Mesothelial cell of epicardium (in vitro differentiated cells): Measurements from ENCODE around the gene PARD3B. TPM values are rescaled to one million over a fixed set of nuclear protein-coding genes. Genes with fewer than 3 reads are reported as not detected.

ENCODE experiments used
- DNase-seq, 2 experiments: peaks; one replicate each; pipeline ENCODE4 v3.0.0; 2021; ENCODE audit warnings: low spot score in 2 of 2; ENCODE audit not compliant: unreplicated experiment in 2 of 2
- H3K27ac Mint-ChIP-seq: 2 replicates; pipeline ENCODE4 v1.8.0; 2021; ENCODE audit warnings: mixed read lengths
- H3K27me3 Mint-ChIP-seq: 2 replicates; pipeline ENCODE4 v1.8.0; 2021; ENCODE audit warnings: low read depth, mixed read lengths
- H3K36me3 Mint-ChIP-seq: 2 replicates; pipeline ENCODE4 v1.8.0; 2021; ENCODE audit warnings: mixed read lengths
- H3K4me1 Mint-ChIP-seq: 2 replicates; pipeline ENCODE4 v1.8.0; 2021; ENCODE audit warnings: mixed read lengths
- H3K4me3 Mint-ChIP-seq: 2 replicates; pipeline ENCODE4 v1.8.0; 2021; ENCODE audit warnings: mild to moderate bottlenecking, moderate library complexity, mixed read lengths
- H3K9me3 Mint-ChIP-seq: 2 replicates; pipeline ENCODE4 v1.8.0; 2021; ENCODE audit warnings: mixed read lengths
- CTCF ChIP-seq: fragments of 200-600 bp; sonication (generic); IDR thresholded peaks from one replicate; pipeline ENCODE4 v1.5.0; 2021; ENCODE audit warnings: antibody characterized with exemption; ENCODE audit not compliant: unreplicated experiment
- total RNA-seq: library from RNA; stranded (reverse); gene quantifications from 3 replicates; pipeline ENCODE4 v1.2.1, GENCODE V29; 2021

PARD3B gene
- total RNA-seq, 1 donor from 2014 or later = 23.4 TPM

GRCh38 chr2:205531072-205531471, 985.8 kb downstream of the PARD3B start:
- no peaks in the 10 kb centered on the region for H3K4me1 Mint-ChIP-seq
- no peak for DNase-seq
- H3K4me3 Mint-ChIP-seq = no peak overlapping the region
- no peaks in the 10 kb centered on the region for H3K9me3 Mint-ChIP-seq
- no peaks in the 10 kb centered on the region for H3K27me3 Mint-ChIP-seq
- no peak overlapping the region for H3K27ac Mint-ChIP-seq
- no peaks in the 10 kb centered on the region for H3K36me3 Mint-ChIP-seq
- no peak for TF ChIP-seq CTCF

- no peak overlapping the region for H3K27ac Mint-ChIP-seq
- TF ChIP-seq CTCF = no peak
- no peaks in the 10 kb centered on the region for H3K36me3 Mint-ChIP-seq
- H3K4me3 Mint-ChIP-seq = no peak overlapping the region
- no peaks in the 10 kb centered on the region for H3K27me3 Mint-ChIP-seq
- H3K9me3 Mint-ChIP-seq = no peaks in the 10 kb centered on the region
- DNase-seq = no peak
- no peaks in the 10 kb centered on the region for H3K4me1 Mint-ChIP-seq
Observed at GRCh38 chr2:205531489-205532148, 986.3 kb downstream of the PARD3B start.

- no peak overlapping the region for H3K27ac Mint-ChIP-seq
- no peaks in the 10 kb centered on the region for H3K27me3 Mint-ChIP-seq
- no peak for DNase-seq
- H3K36me3 Mint-ChIP-seq = no peaks in the 10 kb centered on the region
- H3K9me3 Mint-ChIP-seq = no peaks in the 10 kb centered on the region
- no peak for TF ChIP-seq CTCF
- H3K4me1 Mint-ChIP-seq = no peaks in the 10 kb centered on the region
- H3K4me3 Mint-ChIP-seq = no peak overlapping the region
Observed at GRCh38 chr2:205535001-205535400, 989.7 kb downstream of the PARD3B start.

GRCh38 chr2:205539603-205540002, 994.3 kb downstream of the PARD3B start:
- Mint-ChIP-seq H3K27me3 (no peaks in the 10 kb centered on the region), H3K9me3 (no peaks in the 10 kb centered on the region), H3K27ac (no peak overlapping the region), H3K36me3 (no peaks in the 10 kb centered on the region), H3K4me1 (peaks cover 15% of the 10 kb centered on the region), H3K4me3 (no peak overlapping the region)
- no peak for DNase-seq
- TF ChIP-seq CTCF = no peak

- no peak for DNase-seq
- Mint-ChIP-seq H3K27ac (no peak overlapping the region), H3K27me3 (no peaks in the 10 kb centered on the region), H3K4me3 (no peak overlapping the region), H3K36me3 (no peaks in the 10 kb centered on the region), H3K4me1 (peaks cover 16% of the 10 kb centered on the region), H3K9me3 (no peaks in the 10 kb centered on the region)
- no peak for TF ChIP-seq CTCF
Observed at GRCh38 chr2:205540036-205540435, 994.8 kb downstream of the PARD3B start.
